Endothelial cell of umbilical vein (primary cell): Measurements from ENCODE around the gene MFAP4.

Source experiments
- POLR2AphosphoS5 ChIP-seq: IDR thresholded peaks from 2 replicates; pipeline ENCODE4 v1.6.1; 2012; ENCODE audit warnings: low read depth, mild to moderate bottlenecking, control low read depth, low read length, moderate library complexity; ENCODE audit not compliant: insufficient read depth
- TF ChIP-seq, protein P1 (sequence below): IDR thresholded peaks from 2 replicates; pipeline ENCODE4 v1.6.1; 2011; ENCODE audit not compliant: insufficient read depth, insufficient read length
- TF ChIP-seq, protein P2 (sequence below), 2 donors: IDR thresholded peaks; 1 replicate in 1 of 2; 2 replicates in 1 of 2; pipeline ENCODE4 v1.5.1; 2011; ENCODE audit warnings: low read length in 2 of 2, mild to moderate bottlenecking in 2 of 2, moderate library complexity in 2 of 2, control low read depth in 1 of 2, inconsistent platforms in 1 of 2, low read depth in 1 of 2; ENCODE audit not compliant: insufficient read depth in 1 of 2; ENCODE audit errors: extremely low read depth in 1 of 2

DNA sequence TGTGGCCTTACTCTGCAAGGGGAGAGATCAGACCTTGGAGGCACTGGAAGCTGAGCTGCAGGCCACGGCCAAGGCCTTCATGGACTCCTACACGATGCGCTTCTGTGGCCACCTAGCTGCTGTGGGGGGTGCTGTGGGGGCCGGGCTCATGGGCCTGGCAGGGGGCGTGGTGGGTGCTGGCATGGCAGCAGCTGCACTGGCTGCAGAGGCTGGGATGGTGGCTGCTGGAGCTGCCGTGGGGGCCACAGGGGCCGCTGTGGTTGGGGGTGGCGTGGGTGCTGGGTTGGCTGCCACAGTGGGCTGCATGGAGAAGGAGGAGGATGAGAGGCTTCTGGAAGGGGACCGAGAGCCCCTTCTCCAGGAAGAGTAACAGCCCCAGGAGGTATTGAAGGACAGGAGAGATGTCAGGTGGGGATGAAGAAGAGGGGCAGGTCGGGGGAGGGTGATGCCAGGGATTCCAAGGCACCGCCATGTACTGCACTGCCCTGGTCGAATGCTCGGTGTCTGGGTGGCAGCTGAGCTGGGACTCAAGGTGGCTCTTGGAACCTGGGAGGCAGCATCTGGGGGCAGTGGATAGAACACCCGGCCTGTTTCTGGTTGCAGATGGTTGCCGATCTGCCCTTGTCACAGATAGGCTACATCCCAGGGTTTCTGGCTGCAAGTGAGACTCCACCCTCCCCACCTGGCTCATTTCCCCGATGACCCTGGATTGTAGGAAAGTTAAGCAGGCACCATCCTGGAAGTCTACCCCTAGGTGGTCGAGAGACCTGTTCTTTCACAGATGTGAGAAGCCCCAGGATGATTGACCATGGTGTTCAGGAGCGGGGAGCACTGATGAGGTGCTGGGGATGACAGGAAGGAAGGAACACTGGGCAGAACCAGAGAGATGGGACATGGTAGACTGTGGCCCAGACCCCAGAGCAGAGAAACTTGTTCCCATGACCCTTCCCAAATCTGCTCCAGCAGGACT, 29.1 kb upstream of the MFAP4 start:
- no peak for TF ChIP-seq POLR2AphosphoS5
- TF ChIP-seq, protein P1, sequence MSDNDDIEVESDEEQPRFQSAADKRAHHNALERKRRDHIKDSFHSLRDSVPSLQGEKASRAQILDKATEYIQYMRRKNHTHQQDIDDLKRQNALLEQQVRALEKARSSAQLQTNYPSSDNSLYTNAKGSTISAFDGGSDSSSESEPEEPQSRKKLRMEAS, result no peak
- TF ChIP-seq, protein P2, sequence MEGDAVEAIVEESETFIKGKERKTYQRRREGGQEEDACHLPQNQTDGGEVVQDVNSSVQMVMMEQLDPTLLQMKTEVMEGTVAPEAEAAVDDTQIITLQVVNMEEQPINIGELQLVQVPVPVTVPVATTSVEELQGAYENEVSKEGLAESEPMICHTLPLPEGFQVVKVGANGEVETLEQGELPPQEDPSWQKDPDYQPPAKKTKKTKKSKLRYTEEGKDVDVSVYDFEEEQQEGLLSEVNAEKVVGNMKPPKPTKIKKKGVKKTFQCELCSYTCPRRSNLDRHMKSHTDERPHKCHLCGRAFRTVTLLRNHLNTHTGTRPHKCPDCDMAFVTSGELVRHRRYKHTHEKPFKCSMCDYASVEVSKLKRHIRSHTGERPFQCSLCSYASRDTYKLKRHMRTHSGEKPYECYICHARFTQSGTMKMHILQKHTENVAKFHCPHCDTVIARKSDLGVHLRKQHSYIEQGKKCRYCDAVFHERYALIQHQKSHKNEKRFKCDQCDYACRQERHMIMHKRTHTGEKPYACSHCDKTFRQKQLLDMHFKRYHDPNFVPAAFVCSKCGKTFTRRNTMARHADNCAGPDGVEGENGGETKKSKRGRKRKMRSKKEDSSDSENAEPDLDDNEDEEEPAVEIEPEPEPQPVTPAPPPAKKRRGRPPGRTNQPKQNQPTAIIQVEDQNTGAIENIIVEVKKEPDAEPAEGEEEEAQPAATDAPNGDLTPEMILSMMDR (IDR thresholded peaks at IDR 0.05; ENCODE audit: extremely low read depth in 1 of 2, insufficient read depth in 1 of 2, low read depth in 1 of 2, low read length in 2 of 2), result no peak
